ENCODE results near the gene PPY.

- no peak for TF ChIP-seq CTCF (IDR thresholded peaks at IDR 0.05)
- no peak for TF ChIP-seq POLR2A (IDR thresholded peaks at IDR 0.05)
Measured at GRCh38 chr17:43927060-43927864, 15.0 kb downstream of the PPY start.

Data from lower leg skin (tissue), 3 donors.